Neuronal stem cell (in vitro differentiated cells): Measurements from ENCODE around the gene DMD.

Source experiments
- DNase-seq: peaks from one replicate; pipeline ENCODE4 v3.0.0-alpha.2; 2013; ENCODE audit warnings: low spot score
- H2AFZ ChIP-seq: one replicate; pipeline ENCODE4 v1.6.1; 2013; ENCODE audit warnings: mild to moderate bottlenecking, low read length, inconsistent platforms
- H2AK5ac ChIP-seq: 2 replicates; pipeline ENCODE4 v1.6.1; 2013; ENCODE audit warnings: low read depth, mild to moderate bottlenecking, inconsistent platforms, low read length, moderate library complexity, mixed read lengths
- H2BK120ac ChIP-seq: 2 replicates; pipeline ENCODE4 v1.6.1; 2013; ENCODE audit warnings: low read depth, mild to moderate bottlenecking, inconsistent platforms, low read length, moderate library complexity, mixed read lengths
- H2BK12ac ChIP-seq: one replicate; pipeline ENCODE4 v1.6.1; 2013; ENCODE audit warnings: low read length, inconsistent platforms
- H2BK15ac ChIP-seq: 2 replicates; pipeline ENCODE4 v1.6.1; 2013; ENCODE audit warnings: mild to moderate bottlenecking, low read length, inconsistent platforms, mixed read lengths
- H2BK5ac ChIP-seq: one replicate; pipeline ENCODE4 v1.6.1; 2013; ENCODE audit warnings: inconsistent platforms, mild to moderate bottlenecking, low read length, moderate library complexity
- H3K14ac ChIP-seq: one replicate; pipeline ENCODE4 v1.6.1; 2013; ENCODE audit warnings: low read length, inconsistent platforms
- H3K18ac ChIP-seq: 2 replicates; pipeline ENCODE4 v1.6.1; 2013; ENCODE audit warnings: low read length, inconsistent platforms
- H3K23ac ChIP-seq: 2 replicates; pipeline ENCODE4 v1.6.1; 2013; ENCODE audit warnings: low read depth, mild to moderate bottlenecking, mixed read lengths, low read length, inconsistent platforms; ENCODE audit not compliant: poor library complexity
- H3K27ac ChIP-seq: replicated peaks from 3 replicates; pipeline ENCODE4 v1.5.1; 2013; ENCODE audit warnings: low read length, inconsistent platforms
- H3K27me3 ChIP-seq, 3 experiments: 2 replicates each; pipeline ENCODE4 v1.6.1; 2013; ENCODE audit warnings: low read length in 3 of 3, mild to moderate bottlenecking in 2 of 3, inconsistent platforms in 1 of 3, low read depth in 1 of 3, mixed read lengths in 1 of 3, moderate library complexity in 1 of 3; ENCODE audit not compliant: control insufficient read depth in 3 of 3, insufficient read depth in 3 of 3
- H3K36me3 ChIP-seq, 2 donors: replicated peaks in 1 of 2; 2 replicates each; pipeline ENCODE4 v1.6.1; 2013; ENCODE audit warnings: low read length in 2 of 2; ENCODE audit not compliant: control insufficient read depth in 2 of 2, insufficient read depth in 2 of 2
- H3K4ac ChIP-seq: 2 replicates; pipeline ENCODE4 v1.6.1; 2013; ENCODE audit warnings: inconsistent platforms, mild to moderate bottlenecking, low read length, moderate library complexity
- H3K4me1 ChIP-seq, 2 donors: 1 replicate in 1 of 2; 2 replicates in 1 of 2; pipeline ENCODE4 v1.6.1; 2013; ENCODE audit warnings: low read length in 2 of 2, low read depth in 1 of 2; ENCODE audit not compliant: control insufficient read depth in 2 of 2, insufficient read depth in 1 of 2
- H3K4me2 ChIP-seq: one replicate; pipeline ENCODE4 v1.6.1; 2013; ENCODE audit warnings: mild to moderate bottlenecking, low read length, inconsistent platforms; ENCODE audit not compliant: insufficient read depth, poor library complexity, severe bottlenecking
- H3K4me3 ChIP-seq, 2 donors: 2 replicates each; pipeline ENCODE4 v1.5.1; 2013; ENCODE audit warnings: low read length in 2 of 2, mild to moderate bottlenecking in 2 of 2, inconsistent platforms in 1 of 2, moderate library complexity in 1 of 2
- H3K79me1 ChIP-seq: one replicate; pipeline ENCODE4 v1.6.1; 2013; ENCODE audit warnings: low read depth, mild to moderate bottlenecking, inconsistent platforms, low read length, moderate library complexity
- H3K9ac ChIP-seq: one replicate; pipeline ENCODE4 v1.6.1; 2013; ENCODE audit warnings: mild to moderate bottlenecking, low read depth, low read length, inconsistent platforms; ENCODE audit not compliant: poor library complexity
- H3K9me3 ChIP-seq, 2 donors: replicated peaks in 1 of 2; 2 replicates each; pipeline versions ENCODE3 to v1.6.1; 2013; ENCODE audit warnings: low read length in 2 of 2, mild to moderate bottlenecking in 2 of 2, inconsistent platforms in 1 of 2, low read depth in 1 of 2, mixed read lengths in 1 of 2, moderate library complexity in 1 of 2; ENCODE audit not compliant: control insufficient read depth in 2 of 2, insufficient read depth in 1 of 2
- H4K8ac ChIP-seq: one replicate; pipeline ENCODE4 v1.6.1; 2013; ENCODE audit warnings: low read depth, mild to moderate bottlenecking, inconsistent platforms, low read length, moderate library complexity
- H4K91ac ChIP-seq: one replicate; pipeline ENCODE4 v1.6.1; 2013; ENCODE audit warnings: low read length, low read depth, mild to moderate bottlenecking, inconsistent platforms; ENCODE audit not compliant: poor library complexity
- WGBS, 2 donors: extraction: QIAGEN DNeasy Blood & Tissue Kit; methylation state at CpG; one replicate each; pipeline ENCODE4 v1.1.7; 2013; ENCODE audit warnings: missing lambda C conversion rate in 2 of 2, mixed read lengths in 1 of 2; ENCODE audit not compliant: insufficient read length in 2 of 2, insufficient replicate concordance in 1 of 2; ENCODE audit errors: extremely low coverage in 2 of 2; 5-methylcytosine and 5-hydroxymethylcytosine counted together

Gene DMD

DNA sequence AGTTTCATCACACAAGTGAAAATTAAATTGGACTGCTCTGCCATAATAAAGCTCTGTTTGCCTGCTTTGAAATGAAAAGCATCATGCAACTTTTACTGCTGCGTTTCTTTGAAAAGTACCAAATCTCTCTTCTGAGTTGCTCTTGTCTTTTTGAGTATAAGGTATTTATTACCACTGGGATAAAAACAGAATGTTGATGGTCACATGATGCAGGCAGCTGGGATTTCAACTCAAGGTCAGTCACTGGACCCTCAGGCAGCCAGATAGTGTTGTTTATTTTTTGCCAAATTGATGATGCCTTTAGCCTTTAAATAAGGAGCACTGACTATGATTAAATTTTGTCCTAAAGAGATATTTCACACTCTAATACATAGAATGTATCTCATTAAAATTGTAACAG lies 32.7 kb downstream of the DMD start:
- Histone ChIP-seq H2BK5ac (no peak overlapping the region), H2AK5ac (no peak overlapping the region), H3K4ac (no peak overlapping the region), H3K36me3 (no peaks in the 10 kb centered on the region), H2BK12ac (no peak overlapping the region), H3K9me3 (no peaks in the 10 kb centered on the region), H3K14ac (no peak overlapping the region), H3K27ac (no peak overlapping the region), H2BK120ac (no peak overlapping the region), H3K27me3 (no peaks in the 10 kb centered on the region), H4K8ac (no peak overlapping the region), H3K9ac (no peak overlapping the region), H2BK15ac (no peak overlapping the region), H3K4me3 (no peak overlapping the region), H3K4me2 (no peak overlapping the region), H3K18ac (no peak overlapping the region), H3K4me1 (no peaks in the 10 kb centered on the region), H3K23ac (no peak overlapping the region), H2AFZ (no peak overlapping the region), H4K91ac (no peak overlapping the region), H3K79me1 (no peaks in the 10 kb centered on the region)
- DNase-seq, result no peak
- no CpG with 5 or more reads among the region's 1 CpG for WGBS, 2 donors

DNA sequence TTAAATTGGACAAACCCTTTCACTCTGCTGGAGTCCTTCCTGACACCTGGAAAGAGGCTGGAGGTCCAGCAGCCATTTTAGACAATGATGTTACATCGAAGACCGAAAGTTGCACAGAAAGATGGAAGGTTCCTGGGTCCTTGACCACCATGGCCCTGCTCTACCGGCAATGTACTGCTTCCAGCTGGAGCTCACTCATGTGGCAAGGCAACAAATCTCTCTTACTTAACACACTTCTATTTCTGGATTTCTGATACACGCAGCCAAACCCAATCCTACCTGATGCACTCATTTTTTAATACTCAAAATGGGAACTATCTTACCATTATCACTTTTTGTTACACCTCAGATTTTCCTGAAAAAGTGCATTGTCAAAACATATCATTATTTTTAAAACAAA lies 33.1 kb downstream of the DMD start:
- Histone ChIP-seq H4K8ac (no peak overlapping the region), H3K4me2 (no peak overlapping the region), H2BK120ac (no peak overlapping the region), H3K23ac (no peak overlapping the region), H3K79me1 (no peaks in the 10 kb centered on the region), H2BK15ac (no peak overlapping the region), H3K4ac (no peak overlapping the region), H3K18ac (no peak overlapping the region), H3K9me3 (no peaks in the 10 kb centered on the region), H2AK5ac (no peak overlapping the region), H2AFZ (no peak overlapping the region), H3K4me3 (no peak overlapping the region), H3K36me3 (no peaks in the 10 kb centered on the region), H3K9ac (no peak overlapping the region), H2BK5ac (no peak overlapping the region), H4K91ac (no peak overlapping the region), H3K4me1 (no peaks in the 10 kb centered on the region), H2BK12ac (no peak overlapping the region), H3K27ac (no peak overlapping the region), H3K14ac (no peak overlapping the region), H3K27me3 (no peaks in the 10 kb centered on the region)
- DNase-seq, result no peak
- WGBS, 2 donors, result no CpG with 5 or more reads among the region's 4 CpGs

DNA sequence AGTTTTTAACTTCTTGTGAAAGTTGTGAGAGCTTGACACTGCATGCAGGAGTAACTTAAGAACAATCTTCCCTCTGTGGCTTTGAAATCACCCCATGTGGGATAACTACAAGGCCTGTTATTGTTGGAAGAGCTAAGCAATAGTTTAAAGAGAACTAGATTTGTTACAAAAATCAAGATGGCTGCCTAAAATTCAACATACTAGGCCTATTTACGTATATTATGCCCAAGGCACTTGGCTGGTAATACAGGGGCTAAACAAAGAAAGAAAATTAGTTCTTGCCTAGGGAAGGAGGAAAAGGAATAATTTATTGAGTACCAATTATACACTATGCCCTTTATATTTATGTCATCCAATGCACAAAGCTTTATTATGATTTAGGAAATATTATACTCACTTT lies 36.1 kb downstream of the DMD start:
- Histone ChIP-seq H3K4me1 (no peaks in the 10 kb centered on the region), H2AFZ (no peak overlapping the region), H2AK5ac (no peak overlapping the region), H2BK12ac (no peak overlapping the region), H3K79me1 (no peaks in the 10 kb centered on the region), H3K23ac (no peak overlapping the region), H2BK15ac (no peak overlapping the region), H3K27ac (no peak overlapping the region), H2BK5ac (no peak overlapping the region), H3K18ac (no peak overlapping the region), H3K36me3 (no peaks in the 10 kb centered on the region), H3K4ac (no peak overlapping the region), H4K8ac (no peak overlapping the region), H3K27me3 (no peaks in the 10 kb centered on the region), H4K91ac (no peak overlapping the region), H3K9ac (no peak overlapping the region), H3K14ac (no peak overlapping the region), H3K9me3 (no peaks in the 10 kb centered on the region), H3K4me3 (no peak overlapping the region), H2BK120ac (no peak overlapping the region), H3K4me2 (no peak overlapping the region)
- DNase-seq, result no peak
- WGBS, 2 donors, result no CpG with 5 or more reads among the region's 1 CpG

DNA sequence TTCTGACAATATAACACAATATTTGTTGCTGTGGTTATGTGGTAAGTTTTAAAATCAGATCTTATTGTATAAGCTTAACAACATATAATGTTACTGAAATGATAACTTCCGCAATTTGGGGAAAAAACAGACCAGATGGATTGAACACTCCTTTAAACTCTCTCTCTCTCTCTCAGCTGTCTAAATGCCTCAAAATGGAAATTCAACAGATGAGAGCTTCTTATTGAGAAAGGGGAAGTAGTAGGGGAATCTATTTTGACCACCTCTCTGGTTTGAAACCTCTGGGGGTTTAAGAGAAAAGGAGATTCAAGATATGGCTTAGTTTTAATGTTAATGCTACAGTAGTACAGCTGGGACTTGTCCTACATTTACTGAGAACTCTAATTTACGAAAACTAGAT lies 40.3 kb downstream of the DMD start:
- Histone ChIP-seq H3K18ac (no peak overlapping the region), H2BK15ac (no peak overlapping the region), H3K36me3 (no peaks in the 10 kb centered on the region), H3K79me1 (no peaks in the 10 kb centered on the region), H3K23ac (no peak overlapping the region), H4K91ac (no peak overlapping the region), H2AFZ (no peak overlapping the region), H3K9ac (no peak overlapping the region), H3K27ac (no peak overlapping the region), H4K8ac (no peak overlapping the region), H2BK5ac (no peak overlapping the region), H2BK120ac (no peak overlapping the region), H3K4ac (no peak overlapping the region), H2AK5ac (no peak overlapping the region), H3K4me1 (no peaks in the 10 kb centered on the region), H2BK12ac (no peak overlapping the region), H3K14ac (no peak overlapping the region), H3K4me3 (no peak overlapping the region), H3K9me3 (no peaks in the 10 kb centered on the region), H3K27me3 (no peaks in the 10 kb centered on the region), H3K4me2 (no peak overlapping the region)
- DNase-seq, result no peak
- no CpG with 5 or more reads among the region's 2 CpGs for WGBS, 2 donors
